ENCODE measurements around the gene GEMIN5. TPM values are rescaled to one million over a fixed set of nuclear protein-coding genes. Genes with fewer than 3 reads are reported as not detected.

Gene GEMIN5
- total RNA-seq, 3 donors from 2014 or later = 6.8 to 15.5 (median 9.3) TPM

DNA sequence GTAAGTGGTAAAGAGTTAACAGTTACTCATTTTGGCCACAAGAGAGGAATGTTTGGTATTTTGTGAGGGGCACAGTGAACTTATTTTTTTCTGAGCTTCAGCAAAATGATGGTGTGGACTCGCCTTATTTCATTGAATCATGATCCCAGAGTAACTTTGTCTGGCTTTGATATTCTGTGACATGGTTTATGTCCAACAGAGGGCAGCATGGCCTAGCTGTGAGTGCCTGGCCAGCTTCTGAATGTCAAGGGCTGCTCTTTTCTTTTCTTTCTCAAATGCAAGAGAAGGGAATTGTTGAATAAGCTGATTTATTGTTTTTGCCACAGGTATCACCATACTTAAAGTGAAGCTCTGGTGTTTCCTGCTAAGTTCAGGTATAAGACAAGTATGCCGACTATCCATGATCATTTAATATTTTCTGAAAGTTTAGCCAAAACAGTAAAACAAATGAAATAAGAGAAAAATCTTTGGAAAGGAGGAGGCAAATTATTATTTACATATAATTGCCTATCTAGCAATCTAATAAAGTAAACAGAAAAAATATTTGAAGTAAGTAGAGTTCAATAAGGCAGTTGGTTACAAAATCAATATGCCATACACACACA is 34.6 kb upstream of the GEMIN5 start:
- no peaks in the 10 kb centered on the region for H3K4me1 ChIP-seq (ENCODE audit: low read depth)
- H3K4me3 ChIP-seq = no peak overlapping the region
- no peaks in the 10 kb centered on the region for H3K36me3 ChIP-seq (ENCODE audit: low read depth)
- H3K9me3 ChIP-seq = no peaks in the 10 kb centered on the region
- DNase-seq = peak in 1 of 3 donors; percentile 23
- peak; percentile 31 for ATAC-seq
- intact Hi-C loops (cut with DNase I, micrococcal nuclease) = no loop called here
- TF ChIP-seq, protein P1, sequence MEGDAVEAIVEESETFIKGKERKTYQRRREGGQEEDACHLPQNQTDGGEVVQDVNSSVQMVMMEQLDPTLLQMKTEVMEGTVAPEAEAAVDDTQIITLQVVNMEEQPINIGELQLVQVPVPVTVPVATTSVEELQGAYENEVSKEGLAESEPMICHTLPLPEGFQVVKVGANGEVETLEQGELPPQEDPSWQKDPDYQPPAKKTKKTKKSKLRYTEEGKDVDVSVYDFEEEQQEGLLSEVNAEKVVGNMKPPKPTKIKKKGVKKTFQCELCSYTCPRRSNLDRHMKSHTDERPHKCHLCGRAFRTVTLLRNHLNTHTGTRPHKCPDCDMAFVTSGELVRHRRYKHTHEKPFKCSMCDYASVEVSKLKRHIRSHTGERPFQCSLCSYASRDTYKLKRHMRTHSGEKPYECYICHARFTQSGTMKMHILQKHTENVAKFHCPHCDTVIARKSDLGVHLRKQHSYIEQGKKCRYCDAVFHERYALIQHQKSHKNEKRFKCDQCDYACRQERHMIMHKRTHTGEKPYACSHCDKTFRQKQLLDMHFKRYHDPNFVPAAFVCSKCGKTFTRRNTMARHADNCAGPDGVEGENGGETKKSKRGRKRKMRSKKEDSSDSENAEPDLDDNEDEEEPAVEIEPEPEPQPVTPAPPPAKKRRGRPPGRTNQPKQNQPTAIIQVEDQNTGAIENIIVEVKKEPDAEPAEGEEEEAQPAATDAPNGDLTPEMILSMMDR (IDR thresholded peaks at IDR 0.05) = no peak

DNA sequence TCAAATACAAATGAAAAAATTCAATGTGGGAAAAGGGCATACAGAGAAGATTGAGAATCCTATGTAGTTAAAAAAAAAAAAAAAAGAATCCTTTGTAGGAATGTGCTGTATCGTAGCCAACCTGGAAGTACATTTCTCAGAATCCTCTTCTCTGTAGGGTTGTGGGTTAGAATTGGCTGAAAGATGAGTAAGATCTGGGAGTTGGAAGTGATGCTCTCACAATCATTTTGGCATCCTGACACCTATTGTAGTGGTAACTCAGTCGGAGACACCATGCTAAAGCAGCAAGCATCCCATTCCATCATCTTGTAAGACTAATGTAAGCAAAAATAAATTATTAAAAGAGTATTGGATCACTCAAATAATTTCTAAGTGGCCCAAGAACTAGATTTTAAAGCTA is 33.5 kb upstream of the GEMIN5 start:
- DNase-seq (no peak), ATAC-seq (no peak)
- TF ChIP-seq, protein P1 (IDR thresholded peaks at IDR 0.05) = no peak
- no peak overlapping the region for H3K4me3 ChIP-seq
- no peaks in the 10 kb centered on the region for H3K4me1 ChIP-seq (ENCODE audit: low read depth)
- H3K9me3 ChIP-seq = no peaks in the 10 kb centered on the region
- H3K36me3 ChIP-seq (ENCODE audit: low read depth) = no peaks in the 10 kb centered on the region
- intact Hi-C loops (cut with DNase I, micrococcal nuclease) = no loop called here

DNA sequence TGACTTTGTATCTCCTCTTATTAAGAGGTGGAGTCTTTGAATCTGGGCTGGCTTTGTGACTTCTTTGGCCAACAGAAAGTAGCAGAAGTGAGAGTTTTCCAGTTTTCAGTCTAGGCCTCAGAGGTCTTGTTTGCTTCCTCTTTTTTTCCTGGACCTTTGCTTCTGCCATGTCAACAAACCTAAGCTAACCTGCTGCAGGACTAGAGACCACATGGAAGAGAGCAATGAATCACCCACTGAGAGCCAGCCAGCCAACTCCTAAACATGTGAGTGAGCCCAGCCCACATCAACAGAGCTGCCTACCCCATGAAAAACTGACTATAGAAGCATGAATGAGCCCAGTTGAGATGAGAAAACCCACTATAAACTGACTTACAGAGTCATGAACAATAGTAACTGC is 32.7 kb upstream of the GEMIN5 start:
- ATAC-seq (no peak), DNase-seq (no peak)
- no peaks in the 10 kb centered on the region for H3K4me1 ChIP-seq (ENCODE audit: low read depth)
- TF ChIP-seq, protein P1 (IDR thresholded peaks at IDR 0.05) = no peak
- no peaks in the 10 kb centered on the region for H3K36me3 ChIP-seq (ENCODE audit: low read depth)
- no peaks in the 10 kb centered on the region for H3K9me3 ChIP-seq
- intact Hi-C loops (cut with DNase I, micrococcal nuclease) = no loop called here
- H3K4me3 ChIP-seq = no peak overlapping the region

DNA sequence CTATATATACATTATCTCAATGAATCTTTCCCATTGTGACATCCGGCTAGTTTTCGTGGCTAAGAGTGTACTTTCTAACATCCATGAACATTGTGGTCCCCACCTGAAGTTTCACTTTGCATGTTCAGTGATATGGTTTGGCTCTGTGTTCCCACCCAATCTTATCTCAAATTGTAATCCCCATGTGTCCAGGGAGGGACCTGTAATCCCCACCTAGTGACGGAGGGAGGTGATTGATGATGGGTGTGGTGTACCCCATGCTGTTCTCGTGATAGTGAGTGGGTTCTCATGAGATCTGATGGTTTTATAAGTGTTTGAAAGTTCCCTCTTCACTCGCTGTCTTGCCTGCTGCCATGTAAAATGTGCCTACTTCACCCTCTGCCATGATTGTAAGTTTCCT is 30.9 kb upstream of the GEMIN5 start:
- no peaks in the 10 kb centered on the region for H3K4me1 ChIP-seq (ENCODE audit: low read depth)
- intact Hi-C loops (cut with DNase I, micrococcal nuclease) = no loop called here
- DNase-seq (no peak), ATAC-seq (no peak)
- H3K9me3 ChIP-seq = no peaks in the 10 kb centered on the region
- no peaks in the 10 kb centered on the region for H3K36me3 ChIP-seq (ENCODE audit: low read depth)
- TF ChIP-seq, protein P1 (IDR thresholded peaks at IDR 0.05) = no peak
- H3K4me3 ChIP-seq = no peak overlapping the region

DNA sequence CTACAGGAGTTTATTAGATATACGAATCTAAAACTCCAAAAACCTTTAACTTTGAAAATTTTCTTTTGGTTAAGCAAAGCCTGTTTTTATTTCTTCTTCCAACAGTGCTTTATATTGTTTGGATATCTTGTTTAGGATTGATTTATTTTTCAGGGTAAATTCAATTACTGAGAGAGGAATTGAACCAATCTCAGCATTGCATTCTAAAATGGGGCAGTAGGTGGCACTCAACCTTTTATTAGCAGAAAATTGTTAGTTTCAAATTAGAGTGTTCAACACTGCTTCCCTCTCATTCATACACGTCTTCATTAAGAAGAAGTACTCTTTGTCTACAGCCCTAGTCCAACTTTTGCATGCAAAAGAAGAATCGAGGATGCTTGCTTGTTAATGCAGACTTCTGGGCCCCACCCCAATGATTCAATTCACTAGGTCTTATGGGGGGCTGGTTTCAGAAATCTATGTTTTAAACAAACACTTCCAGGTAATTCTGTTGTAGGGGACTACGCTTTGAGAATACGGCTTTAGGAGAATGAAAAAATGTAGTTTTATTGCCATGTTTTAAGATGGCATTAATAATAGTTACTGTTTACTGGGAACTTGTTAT is 29.5 kb upstream of the GEMIN5 start:
- no peak for ATAC-seq
- no peaks in the 10 kb centered on the region for H3K36me3 ChIP-seq (ENCODE audit: low read depth)
- no peaks in the 10 kb centered on the region for H3K9me3 ChIP-seq
- TF ChIP-seq, protein P1 (IDR thresholded peaks at IDR 0.05) = no peak
- H3K4me3 ChIP-seq = no peak overlapping the region
- intact Hi-C loops (cut with DNase I, micrococcal nuclease) = no loop called here
- no peaks in the 10 kb centered on the region for H3K4me1 ChIP-seq (ENCODE audit: low read depth)
- DNase-seq = peak in 1 of 3 donors; percentile 5

All from mucosa of descending colon (tissue), 3 donors.